Bone marrow (tissue), 2 donors: Measurements from ENCODE around the gene MYH13.

Experiments
- DNase-seq, 2 donors: peaks; one replicate each; lab custom pipeline; 2025; lab: John Stamatoyannopoulos, UW

Gene MYH13

DNA sequence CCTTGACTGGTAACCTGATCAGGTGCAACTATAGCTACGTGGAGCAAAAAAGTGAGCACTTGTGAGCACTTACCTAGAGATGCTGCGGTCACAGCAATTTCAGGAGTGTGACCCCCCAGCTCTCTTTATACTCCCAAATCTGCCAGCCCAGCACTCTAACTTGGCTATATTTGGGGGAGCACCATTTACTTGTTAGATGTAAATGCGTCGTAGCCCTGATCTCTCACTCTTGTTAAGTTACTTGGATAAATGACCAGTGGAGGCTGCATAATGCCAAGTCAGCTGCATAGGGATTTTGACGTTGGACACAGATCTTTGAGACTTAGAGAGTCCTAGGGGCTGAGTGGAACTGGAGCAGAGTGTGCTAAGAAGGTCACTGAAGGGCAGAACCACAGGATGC is at the start of gene MYH13:
Gene MYH13, minus strand, starts transcription at position 101 of the 400 bp plus-strand sequence. CDS start 8,476 bp downstream, outside the sequence.
- no peak for DNase-seq

DNA sequence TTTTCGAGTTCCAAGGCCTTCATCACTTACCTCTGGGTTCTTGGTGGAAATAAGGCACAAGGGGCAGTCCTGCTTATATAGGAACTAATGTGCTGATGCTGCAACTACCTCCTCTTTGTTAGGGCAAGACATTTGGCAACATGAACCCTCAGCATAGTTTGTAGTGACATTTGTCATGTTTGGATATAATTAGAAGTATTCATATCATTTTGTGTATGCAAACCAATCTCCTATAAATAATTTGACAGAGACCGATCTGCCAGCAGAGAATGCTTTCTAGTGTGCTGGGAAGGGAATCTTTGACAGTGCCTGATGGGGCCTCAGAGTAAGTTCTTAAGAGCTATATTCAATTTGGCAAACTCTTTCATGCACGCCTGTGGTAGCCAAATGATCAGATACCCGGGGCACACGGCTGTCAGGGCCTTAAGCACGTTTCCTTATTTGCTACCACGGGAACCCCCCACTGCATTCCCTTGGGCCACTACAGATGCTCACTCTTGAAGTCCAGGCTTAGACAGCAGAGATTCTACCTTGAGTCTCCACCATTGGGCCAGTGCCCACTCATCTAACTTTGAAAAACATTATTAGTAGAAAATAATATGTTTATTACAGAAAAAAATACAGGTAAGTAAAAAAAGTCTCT is 49.2 kb upstream of the MYH13 start, which contains the start of gene MYH8:
Gene MYH8, minus strand, starts transcription at position 51 of the 643 bp plus-strand sequence. CDS start 1,723 bp downstream, outside the sequence.
- no peak for DNase-seq

- no peak for DNase-seq
Measured at GRCh38 chr17:10421211-10421610, 48.4 kb upstream of the MYH13 start.

- DNase-seq, result no peak
Measured at GRCh38 chr17:10420811-10421210, 48.0 kb upstream of the MYH13 start.

DNA sequence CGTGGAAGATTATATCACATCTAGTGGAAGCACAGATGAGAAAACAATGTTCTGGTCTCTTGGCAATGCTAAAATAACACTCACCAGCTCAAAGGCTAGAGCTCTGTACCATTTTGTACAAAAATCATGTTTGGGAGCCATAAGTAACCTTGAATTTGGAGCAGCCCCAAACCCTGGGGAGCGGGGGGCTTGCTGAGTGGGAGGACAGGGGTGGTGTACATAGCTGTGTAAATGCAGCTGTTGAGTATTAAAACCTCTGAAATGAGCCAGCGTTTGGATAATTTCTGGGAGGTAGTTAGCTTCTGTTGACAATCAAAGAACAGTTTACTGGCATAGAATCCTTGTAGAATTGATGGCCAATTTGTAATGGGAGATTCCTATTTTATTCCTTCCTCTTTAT is 44.6 kb upstream of the MYH13 start:
- no peak for DNase-seq

- DNase-seq, result no peak
Measured at GRCh38 chr17:10415161-10415560, 42.4 kb upstream of the MYH13 start.

DNA sequence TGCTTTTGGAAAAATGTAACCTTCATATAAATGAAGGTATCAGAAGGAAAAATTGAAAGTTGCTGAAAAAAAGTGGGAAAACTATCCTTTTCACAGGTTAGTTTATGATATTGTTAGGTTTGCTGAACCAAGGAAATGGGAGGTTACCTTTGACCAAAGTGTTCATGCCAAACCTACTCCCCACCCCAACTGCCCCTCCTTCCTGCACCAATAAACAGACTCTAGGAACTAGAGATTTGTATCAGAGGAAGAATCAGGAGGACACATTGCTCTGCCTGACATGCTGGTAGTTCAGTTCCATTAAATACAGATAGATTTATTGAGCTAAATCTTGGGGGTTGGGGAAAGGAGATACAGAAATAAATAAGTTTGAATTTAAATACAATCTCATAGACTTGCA is 30.8 kb upstream of the MYH13 start:
- DNase-seq, result no peak

DNA sequence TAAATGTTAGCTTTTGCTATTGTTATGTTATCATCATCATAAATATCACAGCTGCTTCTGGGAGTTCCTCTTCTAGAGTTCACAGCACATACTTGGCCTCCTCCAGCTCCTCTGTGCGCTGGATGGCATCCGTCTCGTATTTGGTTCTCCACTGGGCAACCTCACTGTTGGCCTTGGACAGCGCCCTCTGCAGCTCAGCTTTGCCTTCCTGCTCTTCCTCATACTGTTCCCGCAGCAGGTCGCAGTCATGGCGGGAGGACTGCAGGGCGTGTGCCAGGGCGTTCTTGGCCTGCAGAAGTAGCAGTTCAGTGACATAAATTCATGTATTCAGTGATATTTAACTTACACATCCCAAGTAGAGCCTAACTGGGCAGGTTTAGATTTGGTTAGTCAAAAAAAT is 25.5 kb upstream of the MYH13 start:
- no peak for DNase-seq

DNA sequence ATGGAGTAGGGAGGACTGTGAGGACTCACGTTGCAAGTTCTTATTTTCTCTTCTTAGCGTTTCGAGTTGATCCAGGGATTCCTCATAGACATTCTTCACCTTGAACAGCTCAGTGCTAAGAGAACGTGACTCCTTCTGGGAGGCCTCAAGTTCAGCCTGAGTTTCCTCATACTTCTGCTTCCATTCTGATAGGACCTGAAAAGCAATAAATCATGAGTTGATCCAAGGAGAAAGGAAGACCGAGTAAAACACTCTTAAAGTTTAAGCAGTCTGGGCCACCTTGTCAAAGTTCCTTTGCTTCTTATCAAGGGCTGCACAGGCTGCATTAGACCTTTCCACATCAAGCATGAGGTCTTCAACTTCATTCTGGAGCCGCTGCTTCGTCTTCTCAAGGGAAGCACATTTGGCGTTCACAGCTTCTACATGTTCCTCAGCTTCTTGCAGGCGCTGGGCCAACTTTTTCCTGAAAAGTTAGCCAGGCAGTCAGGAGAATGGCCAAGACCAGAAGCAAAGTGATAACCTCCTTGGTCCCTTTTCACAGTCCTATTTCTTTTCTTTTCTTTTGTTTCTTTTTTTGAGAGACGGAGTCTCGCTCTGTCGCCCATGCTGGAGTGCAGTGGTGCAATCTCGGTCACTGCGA is 23.8 kb upstream of the MYH13 start:
- DNase-seq, result no peak

DNA sequence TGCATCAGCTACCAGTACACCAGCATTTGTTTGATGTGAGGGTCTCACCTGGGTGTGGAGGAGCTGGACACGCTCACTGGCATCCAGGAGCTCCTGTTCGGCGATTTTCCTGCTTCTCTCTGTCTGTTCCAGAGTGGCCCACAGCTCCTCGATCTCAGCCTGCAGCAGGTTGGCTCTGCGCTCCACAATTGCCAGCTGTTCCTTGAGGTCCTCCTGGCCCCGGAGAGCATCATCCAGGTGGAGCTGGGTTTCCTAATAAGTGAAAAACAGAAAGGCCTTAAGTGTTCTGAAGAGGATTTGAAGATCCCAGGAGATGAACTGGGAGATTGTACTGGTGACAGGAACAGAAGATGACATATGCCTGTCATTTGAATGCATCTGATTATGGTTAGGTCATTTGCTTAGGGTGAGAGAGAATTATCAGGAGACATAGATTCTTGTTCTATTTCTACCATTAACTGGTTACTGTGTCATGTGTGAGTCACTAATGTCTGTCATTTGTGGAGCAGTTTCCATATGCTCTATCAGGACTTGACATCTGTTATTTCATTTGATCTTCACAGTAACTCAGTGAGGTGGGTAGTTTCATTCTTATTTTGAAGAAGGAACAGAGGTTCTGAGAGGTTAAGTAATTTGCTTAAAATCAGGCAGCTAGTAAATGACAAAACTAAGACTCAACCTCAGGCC is 21.5 kb upstream of the MYH13 start:
- no peak for DNase-seq

DNA sequence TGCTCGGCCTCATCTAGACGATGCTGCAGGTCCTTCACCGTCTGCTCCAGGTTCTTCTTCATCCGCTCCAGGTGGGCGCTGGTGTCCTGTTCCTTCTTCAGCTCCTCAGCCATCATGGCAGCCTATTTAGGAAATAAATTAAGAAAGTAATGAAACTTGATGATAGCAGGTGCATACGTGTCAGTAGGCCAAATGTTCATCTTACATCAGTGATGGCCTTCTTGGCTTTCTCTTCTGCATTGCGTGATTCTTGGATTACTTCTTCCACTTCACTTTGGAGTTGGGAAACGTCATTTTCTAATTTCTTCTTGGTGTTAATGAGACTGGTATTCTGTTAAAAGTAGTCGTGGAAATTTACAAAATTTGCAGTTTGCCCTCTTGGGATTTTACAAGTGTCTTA is 20.1 kb upstream of the MYH13 start:
- no peak for DNase-seq

- no peak for DNase-seq
Measured at GRCh38 chr17:10385871-10386270, 13.1 kb upstream of the MYH13 start.

GRCh38 chr17:10384175-10384574 is 11.4 kb upstream of the MYH13 start:
- no peak for DNase-seq

DNA sequence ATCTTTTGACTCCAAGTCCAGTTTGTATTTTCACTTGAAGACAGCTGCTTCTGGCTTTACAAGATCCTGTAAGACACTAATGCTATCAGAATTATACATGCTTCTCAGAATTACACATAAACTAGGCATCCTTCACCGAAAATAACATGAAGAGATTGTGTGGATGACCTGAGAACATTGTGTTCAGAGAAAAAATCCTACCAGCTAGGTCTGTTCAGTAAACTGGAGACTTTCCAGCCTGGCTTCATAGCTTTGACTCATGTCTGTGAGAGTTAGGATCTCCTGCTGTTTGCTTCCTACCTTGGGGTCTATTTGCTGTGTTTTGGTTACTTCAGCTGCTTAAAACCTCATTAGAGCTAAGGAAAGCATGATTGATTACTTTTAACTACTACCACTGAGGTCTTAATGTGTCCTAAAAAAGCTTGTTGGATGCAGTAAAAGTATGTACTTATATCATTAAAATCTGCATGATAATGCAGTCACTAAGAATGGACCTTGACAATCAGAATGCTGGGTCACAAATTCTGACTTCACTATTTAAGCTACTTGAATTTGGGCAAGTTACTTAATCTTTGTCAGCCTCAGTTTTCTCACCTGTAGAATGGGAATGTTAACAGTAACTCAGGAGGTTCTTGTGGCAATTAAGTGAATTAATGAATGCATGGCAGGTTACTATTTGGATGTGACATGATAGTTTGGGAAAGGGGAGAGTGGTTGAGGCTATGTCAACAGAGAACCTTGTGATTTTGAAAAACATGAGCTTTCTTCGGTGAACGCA is 8.0 kb upstream of the MYH13 start:
- DNase-seq, result no peak

- DNase-seq, result no peak
Measured at GRCh38 chr17:10370016-10370608, 2.7 kb downstream of the MYH13 start.

- DNase-seq, result no peak
Measured at GRCh38 chr17:10369239-10369638, 3.6 kb downstream of the MYH13 start.

GRCh38 chr17:10368561-10368960 is 4.2 kb downstream of the MYH13 start:
- no peak for DNase-seq

DNA sequence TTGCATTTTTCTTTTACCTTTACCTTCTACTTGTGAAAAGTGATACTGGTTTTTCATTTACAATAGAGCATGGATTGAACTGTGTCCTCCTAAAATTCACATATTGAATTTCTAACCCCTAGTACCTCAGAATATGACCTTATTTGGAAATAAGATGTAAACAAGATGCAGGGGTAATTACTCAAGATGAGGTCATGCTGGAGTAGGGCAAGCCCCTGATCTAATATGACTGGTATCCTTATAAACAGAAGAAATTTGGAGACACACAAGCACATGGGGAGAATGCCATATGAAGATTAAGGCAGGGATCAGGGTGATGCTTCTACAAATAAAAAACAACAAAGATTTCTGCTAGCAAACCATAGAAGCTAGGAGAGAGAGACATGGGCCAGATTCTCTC is 12.2 kb downstream of the MYH13 start:
- DNase-seq, result no peak

- DNase-seq, result no peak
Measured at GRCh38 chr17:10357768-10358167, 15.0 kb downstream of the MYH13 start.

GRCh38 chr17:10354651-10355050 is 18.2 kb downstream of the MYH13 start:
- DNase-seq, result no peak

- DNase-seq, result no peak
Measured at GRCh38 chr17:10352893-10353292, 19.9 kb downstream of the MYH13 start.

- no peak for DNase-seq
Measured at GRCh38 chr17:10349403-10349802, 23.4 kb downstream of the MYH13 start.
